HEK293 (cell line): ENCODE results near the gene CNPPD1.

Source experiments
- MYNN ChIP-seq: fragments of 450-650 bp; formaldehyde crosslinking; IDR thresholded peaks from 2 replicates; pipeline ENCODE4 v1.5.1; 2016; ENCODE audit warnings: missing biosample characterization, missing genetic modification characterization, borderline replicate concordance
- ZBTB1 ChIP-seq: fragments of 450-650 bp; formaldehyde crosslinking; IDR thresholded peaks from 2 replicates; pipeline ENCODE4 v1.5.1; 2016; ENCODE audit warnings: missing biosample characterization, missing genetic modification characterization
- ZBTB7A ChIP-seq: fragments of 450-650 bp; formaldehyde crosslinking; IDR thresholded peaks from 2 replicates; pipeline ENCODE4 v1.5.1; 2016; ENCODE audit warnings: low read depth, missing biosample characterization, missing genetic modification characterization
- ZNF292 ChIP-seq: fragments of 450-650 bp; formaldehyde crosslinking; IDR thresholded peaks from 2 replicates; pipeline ENCODE4 v1.5.1; 2016; ENCODE audit warnings: low read depth, missing biosample characterization, missing genetic modification characterization, borderline replicate concordance
- ZNF362 ChIP-seq: fragments of 450-650 bp; formaldehyde crosslinking; IDR thresholded peaks from 2 replicates; pipeline ENCODE4 v1.5.1; 2016; ENCODE audit warnings: missing biosample characterization, missing genetic modification characterization
- ZNF423 ChIP-seq: fragments of 450-650 bp; formaldehyde crosslinking; IDR thresholded peaks from 2 replicates; pipeline ENCODE4 v1.5.1; 2016; ENCODE audit warnings: missing biosample characterization, missing genetic modification characterization
- TF ChIP-seq, protein P1 (sequence below): fragments of 450-650 bp; formaldehyde crosslinking; IDR thresholded peaks from 2 replicates; pipeline ENCODE4 v1.5.1; 2016; ENCODE audit warnings: missing biosample characterization, missing genetic modification characterization, borderline replicate concordance
- TF ChIP-seq, protein P2 (sequence below): fragments of 450-650 bp; formaldehyde crosslinking; IDR thresholded peaks from 2 replicates; pipeline ENCODE4 v1.5.1; 2016; ENCODE audit warnings: missing biosample characterization, missing genetic modification characterization

DNA sequence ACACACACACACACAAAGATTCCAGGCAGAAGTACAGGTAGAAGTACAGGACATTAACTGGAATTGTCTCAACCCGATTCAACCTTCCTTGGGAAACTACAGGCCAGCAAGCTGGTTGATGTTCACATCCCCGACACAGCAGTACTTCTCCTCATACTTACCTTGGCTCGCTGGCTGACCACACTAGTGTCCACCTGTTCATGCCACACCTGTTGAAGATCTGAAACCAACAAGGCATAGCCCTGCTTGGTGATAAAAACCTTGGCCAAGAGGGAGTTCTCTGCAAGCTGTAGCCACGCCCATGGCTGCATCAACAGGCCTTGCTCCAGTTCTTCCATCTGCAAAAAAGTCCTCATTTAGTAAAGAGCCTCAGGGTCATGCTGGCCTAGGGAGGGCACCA, 18.7 kb downstream of the CNPPD1 start:
- TF ChIP-seq ZNF423 (no peak), ZBTB7A (tag by site-specific recombination) (no peak), MYNN (tag by site-specific recombination) (no peak), ZBTB1 (tag by site-specific recombination) (no peak), ZNF292 (tag by site-specific recombination) (no peak), ZNF362 (tag by site-specific recombination) (no peak)
- TF ChIP-seq, protein P1, sequence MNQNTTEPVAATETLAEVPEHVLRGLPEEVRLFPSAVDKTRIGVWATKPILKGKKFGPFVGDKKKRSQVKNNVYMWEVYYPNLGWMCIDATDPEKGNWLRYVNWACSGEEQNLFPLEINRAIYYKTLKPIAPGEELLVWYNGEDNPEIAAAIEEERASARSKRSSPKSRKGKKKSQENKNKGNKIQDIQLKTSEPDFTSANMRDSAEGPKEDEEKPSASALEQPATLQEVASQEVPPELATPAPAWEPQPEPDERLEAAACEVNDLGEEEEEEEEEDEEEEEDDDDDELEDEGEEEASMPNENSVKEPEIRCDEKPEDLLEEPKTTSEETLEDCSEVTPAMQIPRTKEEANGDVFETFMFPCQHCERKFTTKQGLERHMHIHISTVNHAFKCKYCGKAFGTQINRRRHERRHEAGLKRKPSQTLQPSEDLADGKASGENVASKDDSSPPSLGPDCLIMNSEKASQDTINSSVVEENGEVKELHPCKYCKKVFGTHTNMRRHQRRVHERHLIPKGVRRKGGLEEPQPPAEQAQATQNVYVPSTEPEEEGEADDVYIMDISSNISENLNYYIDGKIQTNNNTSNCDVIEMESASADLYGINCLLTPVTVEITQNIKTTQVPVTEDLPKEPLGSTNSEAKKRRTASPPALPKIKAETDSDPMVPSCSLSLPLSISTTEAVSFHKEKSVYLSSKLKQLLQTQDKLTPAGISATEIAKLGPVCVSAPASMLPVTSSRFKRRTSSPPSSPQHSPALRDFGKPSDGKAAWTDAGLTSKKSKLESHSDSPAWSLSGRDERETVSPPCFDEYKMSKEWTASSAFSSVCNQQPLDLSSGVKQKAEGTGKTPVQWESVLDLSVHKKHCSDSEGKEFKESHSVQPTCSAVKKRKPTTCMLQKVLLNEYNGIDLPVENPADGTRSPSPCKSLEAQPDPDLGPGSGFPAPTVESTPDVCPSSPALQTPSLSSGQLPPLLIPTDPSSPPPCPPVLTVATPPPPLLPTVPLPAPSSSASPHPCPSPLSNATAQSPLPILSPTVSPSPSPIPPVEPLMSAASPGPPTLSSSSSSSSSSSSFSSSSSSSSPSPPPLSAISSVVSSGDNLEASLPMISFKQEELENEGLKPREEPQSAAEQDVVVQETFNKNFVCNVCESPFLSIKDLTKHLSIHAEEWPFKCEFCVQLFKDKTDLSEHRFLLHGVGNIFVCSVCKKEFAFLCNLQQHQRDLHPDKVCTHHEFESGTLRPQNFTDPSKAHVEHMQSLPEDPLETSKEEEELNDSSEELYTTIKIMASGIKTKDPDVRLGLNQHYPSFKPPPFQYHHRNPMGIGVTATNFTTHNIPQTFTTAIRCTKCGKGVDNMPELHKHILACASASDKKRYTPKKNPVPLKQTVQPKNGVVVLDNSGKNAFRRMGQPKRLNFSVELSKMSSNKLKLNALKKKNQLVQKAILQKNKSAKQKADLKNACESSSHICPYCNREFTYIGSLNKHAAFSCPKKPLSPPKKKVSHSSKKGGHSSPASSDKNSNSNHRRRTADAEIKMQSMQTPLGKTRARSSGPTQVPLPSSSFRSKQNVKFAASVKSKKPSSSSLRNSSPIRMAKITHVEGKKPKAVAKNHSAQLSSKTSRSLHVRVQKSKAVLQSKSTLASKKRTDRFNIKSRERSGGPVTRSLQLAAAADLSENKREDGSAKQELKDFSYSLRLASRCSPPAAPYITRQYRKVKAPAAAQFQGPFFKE: no peak
- TF ChIP-seq, protein P2, sequence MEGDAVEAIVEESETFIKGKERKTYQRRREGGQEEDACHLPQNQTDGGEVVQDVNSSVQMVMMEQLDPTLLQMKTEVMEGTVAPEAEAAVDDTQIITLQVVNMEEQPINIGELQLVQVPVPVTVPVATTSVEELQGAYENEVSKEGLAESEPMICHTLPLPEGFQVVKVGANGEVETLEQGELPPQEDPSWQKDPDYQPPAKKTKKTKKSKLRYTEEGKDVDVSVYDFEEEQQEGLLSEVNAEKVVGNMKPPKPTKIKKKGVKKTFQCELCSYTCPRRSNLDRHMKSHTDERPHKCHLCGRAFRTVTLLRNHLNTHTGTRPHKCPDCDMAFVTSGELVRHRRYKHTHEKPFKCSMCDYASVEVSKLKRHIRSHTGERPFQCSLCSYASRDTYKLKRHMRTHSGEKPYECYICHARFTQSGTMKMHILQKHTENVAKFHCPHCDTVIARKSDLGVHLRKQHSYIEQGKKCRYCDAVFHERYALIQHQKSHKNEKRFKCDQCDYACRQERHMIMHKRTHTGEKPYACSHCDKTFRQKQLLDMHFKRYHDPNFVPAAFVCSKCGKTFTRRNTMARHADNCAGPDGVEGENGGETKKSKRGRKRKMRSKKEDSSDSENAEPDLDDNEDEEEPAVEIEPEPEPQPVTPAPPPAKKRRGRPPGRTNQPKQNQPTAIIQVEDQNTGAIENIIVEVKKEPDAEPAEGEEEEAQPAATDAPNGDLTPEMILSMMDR (tag by site-specific recombination): no peak
